A172 (cell line): ENCODE measurements around the gene KRT16. TPM values are rescaled to one million over a fixed set of nuclear protein-coding genes. Genes with fewer than 3 reads are reported as not detected.
A peak's percentile ranks its signal among the peaks of the same experiment; 100 is the strongest.
"Not testable (repeated sequence)": the region's sequence is repeated elsewhere in the genome, so short reads cannot be mapped to it uniquely, and the experiment has no call there.

Source experiments
- DNase-seq: peaks from one replicate; pipeline ENCODE4 v3.0.0-alpha.2; 2015; ENCODE audit warnings: low spot score
- total RNA-seq: library from RNA; depleted of rRNA; stranded (reverse); fragments of >200 nt; shearing (Covaris generic); gene quantifications from 2 replicates; pipeline ENCODE4 v1.2.3, GENCODE V29; 2014

KRT16 gene
- total RNA-seq, 1 experiment from 2014 or later = 0.50 TPM

- DNase-seq = peak; percentile 71
These were observed 2.9 kb upstream of the KRT16 start for GRCh38 chr17:41615454-41615853.

DNA sequence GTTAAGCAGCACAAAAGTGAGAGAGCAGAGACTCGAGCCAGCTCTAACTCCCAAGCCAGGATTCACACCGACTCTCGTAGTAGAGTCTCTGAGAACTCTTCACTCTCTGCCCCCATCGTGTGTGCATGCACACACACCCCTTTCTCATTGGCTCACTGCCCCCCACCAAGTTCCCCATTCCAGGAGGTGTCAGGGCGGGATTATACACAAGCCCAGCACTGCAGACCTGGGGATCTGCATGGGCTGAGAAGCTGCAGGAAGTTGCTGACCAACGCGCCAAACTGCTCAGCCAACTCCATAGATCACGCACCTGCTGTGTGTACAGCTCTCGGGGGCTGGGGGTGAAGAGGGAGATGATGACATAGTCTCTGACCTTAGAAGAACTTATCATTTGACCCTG is 2.2 kb upstream of the KRT16 start:
- not testable (repeated sequence) for DNase-seq

DNA sequence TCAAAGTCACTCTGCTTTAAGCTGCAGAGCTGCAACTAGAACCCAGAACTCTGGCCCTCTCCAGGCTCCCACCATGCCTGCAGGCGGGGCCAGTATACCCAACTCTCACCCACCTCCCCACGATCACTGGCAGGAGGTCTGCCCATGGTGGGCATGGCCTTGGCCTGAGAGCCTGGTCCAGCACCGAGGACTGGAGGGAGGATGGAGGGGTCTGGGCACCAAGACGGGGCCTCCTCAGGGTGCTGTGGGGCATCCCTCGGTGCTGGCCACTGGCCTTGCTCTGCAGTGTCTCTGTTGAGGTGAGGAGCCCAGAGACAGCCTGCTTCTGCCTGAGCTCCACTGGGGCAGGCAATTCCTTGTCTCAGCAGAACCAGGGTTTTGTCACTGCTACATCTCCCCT is 1.5 kb upstream of the KRT16 start:
- no peak for DNase-seq

DNA sequence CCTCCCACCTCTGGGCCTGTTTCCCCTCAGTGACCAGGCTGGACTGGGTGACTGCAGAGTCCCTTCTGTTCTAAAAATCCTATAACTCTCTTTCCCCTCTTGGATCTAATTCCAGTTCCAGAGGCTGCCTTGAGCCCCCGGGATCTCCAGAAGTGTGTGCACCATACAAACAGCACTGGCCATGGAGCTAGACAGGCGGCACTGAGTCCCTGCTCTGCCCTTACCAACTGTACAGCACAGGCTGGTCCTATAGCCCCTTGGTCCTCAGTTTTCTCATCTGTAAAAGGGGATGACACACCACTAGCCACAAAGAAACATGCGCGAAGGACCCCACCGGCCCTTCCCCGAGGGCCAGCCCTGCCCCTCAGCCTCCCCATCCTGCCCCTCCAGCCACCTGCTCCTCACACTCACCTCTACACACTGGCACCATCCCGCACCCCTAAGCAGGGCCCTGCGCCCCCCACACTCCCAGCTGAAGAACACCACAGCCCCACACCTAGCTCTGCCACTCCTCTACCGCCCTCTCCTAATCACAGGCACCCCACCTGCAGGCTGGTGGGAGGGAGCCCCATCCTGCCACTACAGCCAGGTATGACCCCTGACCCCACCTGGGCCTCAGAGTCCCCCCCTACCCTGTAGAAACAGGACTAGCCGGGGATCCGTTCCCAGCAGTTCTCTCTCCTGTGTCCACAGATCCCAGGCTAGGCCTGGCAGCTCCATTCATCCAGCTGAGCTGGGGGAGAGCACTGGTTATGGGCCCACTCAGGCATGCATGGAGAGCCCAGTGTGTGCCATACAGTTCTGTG is 913 bp upstream of the KRT16 start:
- no peak for DNase-seq

DNA sequence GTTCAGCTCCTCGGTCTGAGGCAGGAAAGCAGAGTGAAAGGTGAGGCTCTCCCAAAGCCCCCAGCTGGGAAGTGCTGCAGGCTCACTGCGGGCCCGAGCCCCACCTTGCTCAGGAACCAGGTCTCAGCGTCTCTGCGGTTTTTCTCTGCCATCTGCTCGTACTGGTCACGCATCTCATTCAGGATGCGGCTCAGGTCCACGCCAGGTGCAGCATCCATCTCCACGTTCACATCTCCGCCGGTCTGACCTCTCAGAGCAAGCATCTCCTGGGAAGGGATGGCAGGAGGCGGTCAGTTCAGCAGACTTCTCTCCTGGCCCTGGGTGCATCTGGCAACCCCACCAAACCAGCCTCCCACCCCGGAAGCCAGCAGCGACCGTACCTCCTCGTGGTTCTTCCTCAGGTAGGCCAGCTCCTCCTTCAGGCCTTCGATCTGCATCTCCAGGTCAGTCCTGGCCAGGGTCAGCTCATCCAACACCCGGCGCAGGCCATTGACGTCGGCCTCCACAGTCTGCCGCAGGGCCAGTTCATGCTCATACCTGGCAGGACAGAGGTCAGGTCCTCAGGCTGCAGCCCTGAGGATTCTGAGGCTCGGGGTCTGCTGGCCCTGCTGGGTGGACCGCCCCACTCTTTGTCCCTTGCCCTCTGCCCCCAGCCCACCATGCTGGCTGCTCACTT is 1.5 kb downstream of the KRT16 start:
- DNase-seq = no peak

DNA sequence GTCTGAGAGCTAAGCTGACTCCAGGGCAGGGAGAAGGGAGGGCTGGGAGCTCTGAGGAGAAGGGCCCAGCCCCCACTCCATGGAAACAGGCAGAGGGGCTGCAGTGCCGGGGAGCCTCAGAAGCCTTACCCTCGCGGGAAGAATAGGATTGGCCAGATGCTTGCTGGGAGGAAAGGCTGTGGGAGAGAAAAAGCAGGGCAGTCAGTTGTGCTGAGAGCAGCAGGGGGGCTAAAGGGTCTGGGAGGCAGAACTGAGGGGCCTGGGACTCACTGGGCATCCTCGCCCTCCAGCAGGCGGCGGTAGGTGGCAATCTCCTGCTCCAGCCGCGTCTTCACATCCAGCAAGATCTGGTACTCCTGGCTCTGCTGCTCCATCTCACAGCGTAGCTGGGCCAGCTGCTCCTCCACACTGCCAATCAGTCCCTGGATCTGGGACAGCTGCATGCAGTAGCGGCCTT is 2.5 kb downstream of the KRT16 start:
- DNase-seq = not testable (repeated sequence)

DNA sequence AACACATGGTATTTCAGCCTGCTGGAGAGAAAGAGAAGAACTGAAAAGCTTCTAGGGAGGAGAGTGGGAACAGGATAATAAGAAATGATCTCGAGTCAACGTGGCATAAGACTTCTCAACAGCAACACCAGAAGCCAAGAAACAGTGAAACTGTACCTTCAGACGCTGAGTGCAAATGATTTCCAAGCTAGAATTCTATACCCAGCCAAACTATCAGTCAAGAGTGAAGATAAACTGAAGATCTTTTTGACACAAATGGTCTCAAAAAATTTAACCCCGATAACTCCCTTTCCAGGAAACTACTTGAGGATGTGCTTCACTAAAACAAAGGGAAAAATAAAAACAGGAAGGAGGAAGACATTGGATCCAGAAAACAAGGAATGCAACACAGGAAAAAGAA is 5.6 kb downstream of the KRT16 start:
- not testable (repeated sequence) for DNase-seq

- no peak for DNase-seq
These were observed 10.0 kb downstream of the KRT16 start for GRCh38 chr17:41602524-41602923.

DNA sequence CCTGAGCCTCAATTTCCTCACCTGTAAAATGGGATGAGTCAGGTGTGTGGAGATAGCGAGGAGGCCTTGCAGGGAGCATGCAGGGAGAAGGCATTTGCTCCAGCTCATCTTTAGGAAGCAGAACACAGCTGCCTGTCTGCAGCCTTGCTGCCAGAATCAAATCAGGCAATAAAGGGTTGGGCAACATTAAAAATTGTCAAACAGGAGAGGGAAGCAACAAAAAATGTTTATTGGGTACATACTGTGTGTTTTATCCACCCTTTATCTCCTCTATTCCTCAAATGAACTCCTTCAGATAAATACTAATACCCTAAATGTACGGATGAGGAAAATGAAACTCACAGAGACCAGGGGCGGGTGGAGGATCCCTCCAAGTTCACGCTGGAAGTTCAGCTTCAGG is 12.2 kb downstream of the KRT16 start:
- no peak for DNase-seq

- no peak for DNase-seq
These were observed 12.9 kb downstream of the KRT16 start for GRCh38 chr17:41599680-41600079.

DNA sequence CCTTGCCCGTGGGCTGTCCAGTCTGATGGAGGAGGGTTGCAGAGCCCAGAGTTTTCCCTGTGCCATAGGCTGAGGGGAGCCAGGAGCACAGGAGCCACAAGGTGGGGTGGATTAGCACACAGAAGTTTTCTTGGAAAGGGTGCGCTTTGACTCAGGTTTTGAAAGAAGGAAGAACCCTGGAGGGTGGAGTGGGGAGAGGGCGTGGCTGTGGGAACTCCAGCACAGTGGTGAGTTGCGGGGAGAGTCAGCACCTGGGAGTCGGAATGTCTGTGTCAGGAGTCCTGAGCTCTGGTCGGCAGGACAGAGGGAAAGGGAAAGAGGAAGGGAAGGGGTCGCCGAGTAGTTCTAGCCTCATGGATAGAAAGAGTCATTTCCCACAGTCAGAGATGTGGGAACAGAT is 17.0 kb downstream of the KRT16 start:
- no peak for DNase-seq

- DNase-seq = no peak
These were observed 18.1 kb downstream of the KRT16 start for GRCh38 chr17:41594363-41594915.

DNA sequence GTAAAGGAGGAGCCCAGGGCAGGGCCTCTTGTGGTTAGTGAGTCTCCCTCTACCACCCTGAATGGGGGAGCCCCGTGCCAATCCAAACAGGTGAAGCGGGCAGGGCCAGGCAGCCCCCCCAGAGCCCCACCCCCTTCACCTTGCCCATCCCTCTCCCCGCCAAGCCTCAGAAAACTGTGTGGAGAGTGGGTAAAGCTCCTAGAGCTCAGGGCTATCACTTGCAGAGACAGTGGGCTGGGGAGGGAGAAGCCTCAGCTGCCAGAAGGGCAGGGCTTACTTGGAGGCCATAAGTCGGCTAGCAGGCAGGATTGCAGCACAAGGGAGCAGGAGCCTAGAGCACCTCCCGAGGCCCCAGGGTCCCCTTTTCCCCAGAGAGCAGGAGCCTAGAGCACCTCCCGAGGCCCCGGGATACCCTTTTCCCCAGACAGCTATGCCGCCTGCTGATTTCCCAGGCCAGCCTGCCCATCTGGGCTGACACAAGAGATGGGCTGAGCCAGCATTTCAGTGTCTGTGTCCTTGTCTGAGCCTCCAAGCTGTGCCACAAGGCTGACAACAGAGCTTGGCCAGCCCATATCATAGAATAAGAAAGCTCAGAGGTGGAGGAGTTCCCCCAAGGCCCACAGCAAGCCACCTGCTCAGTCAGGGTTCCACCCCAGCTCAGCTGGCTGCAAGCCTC is 19.1 kb downstream of the KRT16 start:
- DNase-seq = no peak

GRCh38 chr17:41592601-41593305 is 19.8 kb downstream of the KRT16 start:
- no peak for DNase-seq

- no peak for DNase-seq
These were observed 23.3 kb downstream of the KRT16 start for GRCh38 chr17:41589301-41589700.

DNA sequence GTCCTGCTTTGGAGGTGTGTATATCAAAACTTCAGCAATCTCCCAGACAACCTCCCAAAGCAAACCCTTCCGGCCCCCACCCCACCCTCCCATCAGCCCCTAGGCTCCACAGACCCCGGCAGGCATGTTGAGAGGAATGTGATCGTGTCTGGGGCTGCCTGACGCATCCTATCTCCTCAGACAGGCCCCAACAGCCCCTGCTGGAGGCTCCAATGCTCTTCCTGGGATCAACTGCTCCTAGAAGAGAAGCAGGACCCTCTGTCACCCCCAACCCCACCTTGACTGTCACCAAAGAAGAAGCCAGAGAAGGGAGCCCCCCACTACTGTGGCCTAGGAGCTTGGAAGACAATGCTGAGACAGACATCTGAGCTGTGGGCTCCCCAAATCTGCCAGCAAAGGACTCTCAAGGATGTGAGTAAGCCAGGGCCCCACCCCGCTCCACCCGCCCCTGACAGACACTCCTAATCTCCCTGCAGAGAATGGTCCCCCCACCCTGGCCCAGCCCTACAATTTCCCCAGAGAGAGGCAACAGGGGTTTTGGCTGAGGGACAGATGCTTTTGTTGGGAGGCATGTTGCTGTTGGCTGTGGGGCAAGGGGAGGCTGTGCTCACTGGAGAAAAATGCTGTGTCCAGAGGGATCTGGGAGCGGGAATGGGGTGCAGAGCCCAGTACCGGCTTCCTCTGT is 24.3 kb downstream of the KRT16 start:
- DNase-seq = no peak

DNA sequence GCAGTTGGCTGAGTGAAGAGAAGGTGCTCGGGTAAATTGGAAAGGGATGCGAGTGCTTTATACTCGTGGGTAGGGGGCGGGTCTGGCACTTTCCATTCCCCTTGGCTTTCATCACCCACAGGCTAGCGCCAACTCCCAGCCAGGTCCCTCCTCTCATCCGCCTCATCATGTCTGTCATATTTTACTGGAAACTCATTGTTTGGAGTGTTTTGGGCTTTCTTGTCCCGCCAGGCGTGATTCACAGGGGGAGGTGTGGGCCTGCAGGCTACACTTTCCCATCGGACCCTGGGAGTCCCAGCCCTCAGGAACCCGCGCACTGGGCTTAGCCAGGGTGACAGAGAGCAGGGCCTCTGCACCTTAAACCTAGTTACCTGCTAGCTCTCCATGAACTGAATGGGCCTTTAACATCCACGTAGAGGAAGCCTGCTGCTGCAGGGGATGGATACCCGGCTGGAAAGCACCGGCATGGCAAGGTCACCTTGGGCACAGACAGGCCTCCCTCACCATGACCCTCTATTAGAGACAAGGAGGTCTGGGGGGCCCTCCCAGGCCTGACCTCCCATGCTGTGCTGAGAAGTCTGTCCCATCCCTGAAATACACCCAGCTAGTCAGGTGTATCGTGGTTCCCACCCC is 25.6 kb downstream of the KRT16 start, which contains the start of gene KRT14:
KRT14 (minus strand) TSS at position 33 of the 633 bp plus-strand sequence. CDS start 61 bp downstream, outside the sequence.
- DNase-seq = no peak

DNA sequence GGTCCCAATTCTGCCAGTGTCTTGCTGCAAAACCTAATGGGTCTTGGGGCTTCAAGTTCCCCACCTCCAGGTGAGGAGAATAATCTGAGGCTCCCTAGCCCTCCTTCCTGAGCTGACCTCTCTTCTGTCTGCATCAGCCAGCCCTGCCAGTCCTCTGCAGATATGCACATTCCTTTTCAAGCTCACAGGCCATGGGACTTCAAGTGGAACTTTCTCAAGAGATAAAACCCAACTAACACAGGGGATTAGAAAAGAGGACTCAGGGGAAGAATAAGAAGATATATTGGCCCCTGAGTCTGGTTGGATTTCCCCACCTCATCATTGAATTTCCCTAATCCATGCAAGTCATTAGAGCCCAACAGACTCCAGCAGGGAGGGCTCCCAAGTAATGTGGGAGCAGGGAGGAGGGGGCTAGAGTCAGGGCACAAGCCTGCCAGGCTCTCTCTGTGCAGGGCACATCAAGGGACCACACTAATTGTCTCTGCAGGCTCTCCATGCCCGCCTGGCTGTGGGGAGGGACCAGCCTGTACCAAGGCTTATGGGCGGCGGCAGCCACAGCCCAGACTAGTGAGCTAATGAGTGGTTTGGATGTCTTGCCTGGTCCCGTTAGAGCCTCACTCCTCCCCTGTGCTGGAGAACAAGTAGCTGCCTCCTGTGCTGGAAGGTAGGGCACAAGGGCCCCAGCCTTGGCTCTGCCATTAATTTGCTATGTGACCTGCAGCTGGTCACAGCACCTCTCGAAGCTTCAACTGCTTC is 27.1 kb downstream of the KRT16 start:
- no peak for DNase-seq

DNA sequence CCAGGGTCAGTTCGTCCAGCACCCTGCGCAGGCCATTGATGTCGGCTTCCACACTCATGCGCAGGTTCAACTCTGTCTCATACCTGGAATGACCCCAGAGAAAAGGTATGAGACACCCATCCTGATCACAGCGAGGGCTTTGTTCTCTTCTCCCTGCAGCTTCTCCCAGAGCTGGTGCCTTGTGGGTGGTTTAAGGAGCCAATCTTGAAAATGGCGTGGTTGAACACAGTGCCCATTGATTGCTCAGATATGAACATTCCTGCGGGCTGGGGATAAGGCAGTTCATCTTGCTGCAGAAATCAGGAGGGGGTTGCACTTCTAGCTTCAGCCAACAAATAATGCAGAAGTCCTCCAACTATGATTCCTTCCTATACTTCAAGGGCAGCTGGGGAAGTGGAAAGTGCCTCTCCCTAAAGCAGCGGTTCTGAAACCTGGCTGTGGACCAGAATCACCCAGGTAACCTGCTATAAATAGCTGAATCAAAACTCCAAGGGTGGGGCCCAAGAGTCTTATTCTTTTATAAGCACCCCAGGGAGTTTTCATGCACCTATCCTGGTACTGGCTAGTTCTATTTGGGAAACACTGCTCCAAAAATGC is 28.1 kb downstream of the KRT16 start:
- DNase-seq = not testable (repeated sequence)
